ENCODE data around the gene PTGES3.
A peak's percentile ranks its signal among the peaks of the same experiment; 100 is the strongest.
"Not testable (repeated sequence)": the region's sequence is repeated elsewhere in the genome, so short reads cannot be mapped to it uniquely, and the experiment has no call there.

Gene PTGES3

DNA sequence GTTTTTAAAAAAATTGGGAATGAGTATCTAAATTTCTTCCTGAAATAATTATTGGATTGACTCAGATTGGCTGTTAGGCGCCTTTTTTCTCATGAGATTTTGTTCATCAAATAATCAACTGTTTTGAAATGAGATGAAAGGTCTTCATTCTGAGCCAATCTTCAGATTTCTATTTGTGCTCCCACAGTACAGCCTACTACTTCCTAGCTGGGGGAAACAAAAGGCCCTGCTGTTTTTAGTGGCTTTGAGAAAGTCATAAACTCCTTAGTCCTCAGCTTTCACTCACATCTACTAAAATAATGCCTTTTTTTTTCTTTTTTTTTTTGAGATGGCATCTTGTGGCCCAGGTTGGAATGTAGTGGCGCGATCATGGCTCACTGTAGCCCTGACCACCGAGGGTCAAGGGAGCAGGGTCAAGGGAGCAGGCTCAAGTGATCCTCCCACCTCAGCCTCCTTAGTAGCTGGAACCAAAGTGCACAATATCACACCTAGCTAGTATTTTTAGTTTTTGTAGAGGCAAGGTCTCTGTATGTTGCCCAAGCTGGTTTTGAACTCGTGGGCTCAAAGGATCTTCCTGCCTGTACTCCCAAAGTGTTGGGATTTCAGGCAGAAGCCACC, 21.8 kb upstream of the PTGES3 start:
- DNase-seq (ENCODE audit: low read depth in 2 of 2): no peak

- not testable (repeated sequence) for DNase-seq (ENCODE audit: low read depth in 2 of 2)
Observed at GRCh38 chr12:56704522-56704921, 16.4 kb upstream of the PTGES3 start.

DNA sequence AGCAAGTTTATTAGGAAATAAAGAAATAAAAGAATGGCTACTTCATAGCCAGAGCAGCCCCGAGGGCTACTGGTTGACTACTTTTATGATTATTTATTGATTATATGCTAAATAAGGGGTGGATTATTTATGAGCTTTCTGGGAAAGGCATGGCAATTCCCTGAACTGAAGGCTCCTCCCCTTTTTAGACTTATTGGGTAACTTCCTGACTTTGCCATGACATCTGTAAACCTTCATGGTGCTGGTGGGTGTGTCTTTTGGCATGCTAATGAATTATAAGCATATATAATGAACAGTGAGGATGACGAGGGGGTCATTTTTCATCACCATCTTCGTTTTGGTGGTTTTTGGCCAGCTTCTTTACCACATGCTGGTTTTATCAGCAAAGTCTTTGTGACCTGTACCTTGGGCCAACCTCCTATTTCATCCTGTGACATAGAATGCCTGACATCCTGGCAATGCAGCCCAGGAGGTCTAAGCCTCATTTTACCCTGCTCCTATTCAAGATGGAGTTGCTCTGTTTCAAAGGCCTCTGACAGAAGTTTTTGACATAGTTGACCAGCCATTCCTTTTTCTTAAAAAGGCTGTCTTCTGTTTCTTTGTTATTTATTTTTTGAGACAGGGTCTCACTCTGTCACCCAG, 11.1 kb upstream of the PTGES3 start:
- DNase-seq (ENCODE audit: low read depth in 2 of 2): no peak

GRCh38 chr12:56695327-56696101, 7.4 kb upstream of the PTGES3 start:
- DNase-seq (ENCODE audit: low read depth in 2 of 2): no peak

DNA sequence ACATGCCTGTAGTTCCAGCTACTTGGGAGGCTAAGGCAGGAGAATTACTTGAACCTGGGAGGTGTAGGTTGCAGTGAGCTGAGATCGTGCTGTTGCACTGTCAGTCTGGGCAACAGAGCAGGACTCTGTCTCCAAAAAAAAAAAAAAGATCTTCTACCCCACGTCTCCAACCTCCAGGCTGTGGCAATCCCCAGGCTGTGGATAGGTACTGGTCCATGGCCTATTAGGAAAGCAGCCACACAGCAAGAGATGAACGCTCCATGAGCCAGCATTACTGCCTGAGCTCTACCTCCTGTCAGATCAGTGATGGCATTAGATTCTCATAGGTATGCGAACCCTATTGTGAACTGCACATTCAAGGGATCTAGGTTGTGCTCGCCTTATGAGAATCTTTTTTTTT, 6.1 kb upstream of the PTGES3 start:
- DNase-seq (ENCODE audit: low read depth in 2 of 2): no peak

GRCh38 chr12:56688846-56689109, 694 bp upstream of the PTGES3 start:
- DNase-seq (ENCODE audit: low read depth in 2 of 2): peak in 1 of 2 experiments; percentile 13

DNA sequence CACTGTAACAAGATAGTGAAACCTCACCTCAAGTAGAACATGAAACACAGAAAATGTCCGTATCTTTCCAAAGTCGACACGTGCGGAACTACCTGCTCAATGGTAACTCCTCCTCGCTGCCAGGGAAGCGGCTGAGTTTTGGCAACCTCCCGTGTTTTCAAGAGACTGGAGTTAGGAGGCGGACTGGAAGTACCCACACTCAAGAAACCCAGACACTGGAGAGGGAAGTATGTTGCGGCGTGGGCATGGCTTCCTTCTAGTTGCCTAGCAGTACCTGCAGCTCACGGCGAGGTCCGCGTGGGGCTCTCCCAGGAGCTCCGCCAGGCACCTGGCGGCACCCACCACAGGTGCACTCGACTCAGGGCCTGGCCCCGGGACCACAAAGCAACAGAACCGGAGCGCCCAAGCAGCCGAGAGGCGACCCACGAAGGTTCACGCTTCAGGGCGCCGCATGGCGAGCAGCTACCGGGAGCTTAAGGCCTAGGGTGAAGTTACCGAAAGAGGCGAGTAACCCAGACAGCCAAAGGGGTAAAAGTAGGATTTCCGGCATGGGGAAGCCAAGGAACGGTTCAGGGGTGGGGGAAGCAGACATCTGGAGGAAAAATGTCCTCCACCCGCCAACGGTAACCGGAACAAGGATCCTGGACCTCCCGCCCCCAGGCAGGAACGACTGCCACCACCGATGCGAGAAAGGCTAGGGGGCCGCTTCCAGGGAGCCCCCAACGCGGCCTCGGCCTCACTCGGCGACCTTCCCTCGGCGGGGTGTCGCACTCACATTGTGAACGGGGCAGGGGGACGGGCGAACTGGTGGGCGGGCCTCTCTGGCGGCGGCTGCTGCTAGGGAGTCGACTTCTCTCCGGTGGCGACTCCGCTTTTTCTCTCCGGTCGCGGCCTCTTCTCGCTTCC, 608 bp downstream of the PTGES3 start:
- DNase-seq (ENCODE audit: low read depth in 2 of 2): peak; percentile 33 to 37

- no peak for DNase-seq (ENCODE audit: low read depth in 2 of 2)
Observed at GRCh38 chr12:56684745-56685359, 3.2 kb downstream of the PTGES3 start.

DNA sequence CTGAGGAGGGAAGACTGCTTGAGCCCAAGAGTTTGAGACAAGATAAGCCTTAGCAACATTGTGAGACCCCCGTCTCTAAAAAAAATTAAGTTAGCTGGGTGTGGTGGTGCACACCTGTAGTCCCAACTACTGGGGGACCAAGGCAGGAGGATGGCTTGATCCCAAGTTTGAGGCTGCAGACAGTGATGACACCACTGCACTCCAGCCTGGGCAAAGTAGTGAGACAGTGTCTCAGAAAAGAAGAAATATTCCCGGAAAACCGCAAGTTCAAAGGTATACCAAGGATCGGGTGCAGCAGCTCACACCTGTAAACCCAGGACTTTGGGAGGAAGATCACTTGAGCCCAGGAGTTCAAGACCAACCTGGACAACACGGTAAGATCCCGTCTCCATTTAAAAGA, 5.8 kb downstream of the PTGES3 start:
- DNase-seq (ENCODE audit: low read depth in 2 of 2): no peak

GRCh38 chr12:56679883-56680575, 8.1 kb downstream of the PTGES3 start:
- DNase-seq (ENCODE audit: low read depth in 2 of 2): no peak

- no peak for DNase-seq (ENCODE audit: low read depth in 2 of 2)
Observed at GRCh38 chr12:56678852-56679251, 9.2 kb downstream of the PTGES3 start.

- DNase-seq (ENCODE audit: low read depth in 2 of 2): no peak
Observed at GRCh38 chr12:56677680-56678079, 10.4 kb downstream of the PTGES3 start.

DNA sequence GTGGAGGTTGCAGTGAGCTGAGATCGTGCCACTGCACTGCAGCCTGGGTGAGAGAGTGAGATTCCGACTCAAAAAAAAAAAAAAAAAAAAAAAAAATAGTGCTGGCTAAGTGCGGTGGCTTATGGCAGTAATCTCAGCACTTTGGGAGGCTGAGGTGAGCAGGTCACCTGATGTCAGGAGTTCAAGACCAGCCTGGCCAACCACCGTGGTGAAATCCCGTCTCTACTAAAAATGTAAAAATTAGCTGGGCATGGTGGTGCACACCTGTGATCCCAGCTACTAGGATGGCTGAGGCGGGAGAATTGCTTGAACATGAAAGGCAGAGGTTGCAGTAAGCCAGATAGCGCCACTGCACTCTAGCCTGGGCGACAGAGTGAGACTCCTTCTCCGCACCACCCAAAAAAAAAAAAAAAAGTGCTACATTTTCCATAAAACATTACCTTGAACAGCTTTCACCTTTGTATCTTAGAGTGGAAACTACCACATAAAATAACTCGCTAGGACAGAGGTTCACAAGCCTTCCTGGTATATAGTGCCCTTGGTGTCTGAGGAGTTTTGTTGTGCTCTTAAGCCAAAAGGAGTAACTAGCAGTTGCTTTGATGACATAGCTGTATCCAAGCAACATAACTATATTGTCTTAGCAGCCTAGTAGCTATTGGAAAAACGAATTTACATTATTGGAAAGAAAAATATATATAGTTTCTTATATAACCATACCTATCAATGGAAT, 11.1 kb downstream of the PTGES3 start:
- DNase-seq (ENCODE audit: low read depth in 2 of 2): no peak

DNA sequence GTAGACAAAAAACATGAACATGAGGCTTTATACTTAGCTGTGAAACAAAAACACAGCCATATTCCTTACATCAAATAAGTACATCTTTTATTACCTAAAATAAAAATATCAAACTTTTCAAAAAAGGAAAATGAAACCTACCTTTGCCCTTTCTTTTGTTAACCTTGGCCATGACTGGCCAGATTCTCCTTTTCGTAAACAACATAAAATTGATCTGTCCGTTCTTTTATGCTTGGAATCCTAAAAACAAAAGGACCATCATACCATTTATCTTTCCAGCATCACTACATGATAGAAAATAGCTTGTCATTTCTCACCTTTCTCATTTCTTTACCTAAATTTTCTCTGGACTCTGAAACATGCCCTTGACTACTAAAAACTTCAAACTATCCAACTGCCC, 16.5 kb downstream of the PTGES3 start:
- no peak for DNase-seq (ENCODE audit: low read depth in 2 of 2)

GRCh38 chr12:56670836-56671235, 17.2 kb downstream of the PTGES3 start:
- DNase-seq (ENCODE audit: low read depth in 2 of 2): no peak

- no peak for DNase-seq (ENCODE audit: low read depth in 2 of 2)
Observed at GRCh38 chr12:56668197-56668457, 20.0 kb downstream of the PTGES3 start.

- no peak for DNase-seq (ENCODE audit: low read depth in 2 of 2)
Observed at GRCh38 chr12:56661979-56662638, 26.0 kb downstream of the PTGES3 start.

GRCh38 chr12:56661560-56661959, 26.5 kb downstream of the PTGES3 start:
- DNase-seq (ENCODE audit: low read depth in 2 of 2): no peak

GRCh38 chr12:56658921-56659320, 29.2 kb downstream of the PTGES3 start:
- DNase-seq (ENCODE audit: low read depth in 2 of 2): no peak
